ENCODE results near the gene STIM2.

STIM2 gene

GRCh38 chr4:27059446-27059845 is 198.8 kb downstream of the STIM2 start:
- Histone ChIP-seq H3K36me3 (ENCODE audit: insufficient read depth, low read length) (no peaks in the 10 kb centered on the region), H4K20me1 (ENCODE audit: insufficient read depth, low read length, poor library complexity, severe bottlenecking) (no peaks in the 10 kb centered on the region), H3K9me2 (replicated peaks; ENCODE audit: low read depth, low read length) (no peaks in the 10 kb centered on the region), H3F3A (ENCODE audit: low read depth) (no peaks in the 10 kb centered on the region), H3K4me2 (ENCODE audit: low read depth, low read length, poor library complexity, severe bottlenecking) (no peak overlapping the region), H3K4me1 (ENCODE audit: insufficient read depth, low read length, poor library complexity, severe bottlenecking) (no peaks in the 10 kb centered on the region), H3K27me3 (ENCODE audit: insufficient read depth, low read length, poor library complexity, severe bottlenecking) (no peaks in the 10 kb centered on the region), H3K9me3 (ENCODE audit: insufficient read depth, low read depth, low read length) (no peaks in the 10 kb centered on the region), H3K79me2 (ENCODE audit: insufficient read depth, low read length) (no peaks in the 10 kb centered on the region), H3K4me3 (ENCODE audit: low read length, poor library complexity, severe bottlenecking) (no peak overlapping the region), H2AFZ (ENCODE audit: low read length) (no peak overlapping the region), H3K9ac (ENCODE audit: low read depth, low read length, poor library complexity, severe bottlenecking) (no peak overlapping the region)
- TF ChIP-seq EZH2phosphoT487 (IDR thresholded peaks at IDR 0.05; ENCODE audit: borderline replicate concordance) (no peak), CTCF (conservative IDR thresholded peaks at IDR 0.05; ENCODE audit: low read length) (no peak)

- Histone ChIP-seq H3K9ac (ENCODE audit: low read depth, low read length, poor library complexity, severe bottlenecking) (no peak overlapping the region), H4K20me1 (ENCODE audit: insufficient read depth, low read length, poor library complexity, severe bottlenecking) (no peaks in the 10 kb centered on the region), H3K9me3 (ENCODE audit: insufficient read depth, low read depth, low read length) (no peaks in the 10 kb centered on the region), H2AFZ (ENCODE audit: low read length) (no peak overlapping the region), H3K36me3 (ENCODE audit: insufficient read depth, low read length) (no peaks in the 10 kb centered on the region), H3F3A (ENCODE audit: low read depth) (no peaks in the 10 kb centered on the region), H3K4me1 (ENCODE audit: insufficient read depth, low read length, poor library complexity, severe bottlenecking) (no peaks in the 10 kb centered on the region), H3K9me2 (replicated peaks; ENCODE audit: low read depth, low read length) (no peaks in the 10 kb centered on the region), H3K79me2 (ENCODE audit: insufficient read depth, low read length) (no peaks in the 10 kb centered on the region), H3K4me2 (ENCODE audit: low read depth, low read length, poor library complexity, severe bottlenecking) (no peak overlapping the region), H3K27me3 (ENCODE audit: insufficient read depth, low read length, poor library complexity, severe bottlenecking) (no peaks in the 10 kb centered on the region), H3K4me3 (ENCODE audit: low read length, poor library complexity, severe bottlenecking) (no peak overlapping the region)
- TF ChIP-seq CTCF (conservative IDR thresholded peaks at IDR 0.05; ENCODE audit: low read length): no peak
- TF ChIP-seq EZH2phosphoT487 (IDR thresholded peaks at IDR 0.05; ENCODE audit: borderline replicate concordance): no peak
Measured at GRCh38 chr4:27062256-27062655, 201.6 kb downstream of the STIM2 start.

GRCh38 chr4:27066591-27066990 is 205.9 kb downstream of the STIM2 start:
- TF ChIP-seq EZH2phosphoT487 (IDR thresholded peaks at IDR 0.05; ENCODE audit: borderline replicate concordance) (no peak), CTCF (conservative IDR thresholded peaks at IDR 0.05; ENCODE audit: low read length) (no peak)
- no peak overlapping the region for H3K4me2 ChIP-seq (ENCODE audit: low read depth, low read length, poor library complexity, severe bottlenecking)

More at GRCh38 chr4:27066591-27066990, 205.9 kb downstream of the STIM2 start:
- Histone ChIP-seq H3K9ac (ENCODE audit: low read depth, low read length, poor library complexity, severe bottlenecking) (no peak overlapping the region), H3K36me3 (ENCODE audit: insufficient read depth, low read length) (no peaks in the 10 kb centered on the region), H3K79me2 (ENCODE audit: insufficient read depth, low read length) (no peaks in the 10 kb centered on the region), H3F3A (ENCODE audit: low read depth) (no peaks in the 10 kb centered on the region), H3K9me2 (replicated peaks; ENCODE audit: low read depth, low read length) (no peaks in the 10 kb centered on the region), H3K4me1 (ENCODE audit: insufficient read depth, low read length, poor library complexity, severe bottlenecking) (no peaks in the 10 kb centered on the region), H2AFZ (ENCODE audit: low read length) (no peak overlapping the region), H3K27me3 (ENCODE audit: insufficient read depth, low read length, poor library complexity, severe bottlenecking) (no peaks in the 10 kb centered on the region), H4K20me1 (ENCODE audit: insufficient read depth, low read length, poor library complexity, severe bottlenecking) (no peaks in the 10 kb centered on the region), H3K9me3 (ENCODE audit: insufficient read depth, low read depth, low read length) (no peaks in the 10 kb centered on the region), H3K4me3 (ENCODE audit: low read length, poor library complexity, severe bottlenecking) (no peak overlapping the region)
